Measurements from ENCODE around the gene MAF. TPM values are rescaled to one million over a fixed set of nuclear protein-coding genes. Genes with fewer than 3 reads are reported as not detected.

MAF gene
- total RNA-seq, 1 experiment from 2014 or later = not detected

GRCh38 chr16:79560318-79560717 lies 40.2 kb downstream of the MAF start:
- H4K20me1 ChIP-seq (ENCODE audit: insufficient read depth) = no peaks in the 10 kb centered on the region
- H3K9me3 ChIP-seq (ENCODE audit: insufficient read depth, low read depth) = no peaks in the 10 kb centered on the region
- H3K79me2 ChIP-seq (ENCODE audit: low read depth) = no peaks in the 10 kb centered on the region
- no peak overlapping the region for H3K4me3 ChIP-seq
- POLR2A ChIA-PET (ENCODE audit: unreplicated experiment) = no interaction called here
- TF ChIP-seq, protein P1, sequence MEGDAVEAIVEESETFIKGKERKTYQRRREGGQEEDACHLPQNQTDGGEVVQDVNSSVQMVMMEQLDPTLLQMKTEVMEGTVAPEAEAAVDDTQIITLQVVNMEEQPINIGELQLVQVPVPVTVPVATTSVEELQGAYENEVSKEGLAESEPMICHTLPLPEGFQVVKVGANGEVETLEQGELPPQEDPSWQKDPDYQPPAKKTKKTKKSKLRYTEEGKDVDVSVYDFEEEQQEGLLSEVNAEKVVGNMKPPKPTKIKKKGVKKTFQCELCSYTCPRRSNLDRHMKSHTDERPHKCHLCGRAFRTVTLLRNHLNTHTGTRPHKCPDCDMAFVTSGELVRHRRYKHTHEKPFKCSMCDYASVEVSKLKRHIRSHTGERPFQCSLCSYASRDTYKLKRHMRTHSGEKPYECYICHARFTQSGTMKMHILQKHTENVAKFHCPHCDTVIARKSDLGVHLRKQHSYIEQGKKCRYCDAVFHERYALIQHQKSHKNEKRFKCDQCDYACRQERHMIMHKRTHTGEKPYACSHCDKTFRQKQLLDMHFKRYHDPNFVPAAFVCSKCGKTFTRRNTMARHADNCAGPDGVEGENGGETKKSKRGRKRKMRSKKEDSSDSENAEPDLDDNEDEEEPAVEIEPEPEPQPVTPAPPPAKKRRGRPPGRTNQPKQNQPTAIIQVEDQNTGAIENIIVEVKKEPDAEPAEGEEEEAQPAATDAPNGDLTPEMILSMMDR (conservative IDR thresholded peaks at IDR 0.05) = no peak
- TF ChIP-seq EZH2 (IDR thresholded peaks at IDR 0.05; ENCODE audit: low read depth) = no peak
- no TSS peak for BruUV-seq (replicated peaks)
- H3K4me2 ChIP-seq = no peak overlapping the region
- peaks cover 28% of the 10 kb centered on the region for H3K27me3 ChIP-seq (ENCODE audit: insufficient read depth, low read depth)
- DNase-seq = no peak
- CTCF ChIA-PET = no interaction called here
- H3F3A ChIP-seq (ENCODE audit: insufficient read depth, low read depth) = no peaks in the 10 kb centered on the region
- H3K27ac ChIP-seq = no peak overlapping the region
- no peak overlapping the region for H2AFZ ChIP-seq
- no peaks in the 10 kb centered on the region for H3K9me2 ChIP-seq (ENCODE audit: insufficient read depth)
- H3K4me1 ChIP-seq (replicated peaks; ENCODE audit: insufficient read depth) = no peaks in the 10 kb centered on the region
- no peaks in the 10 kb centered on the region for H3K36me3 ChIP-seq (ENCODE audit: low read depth)
- intact Hi-C loops (cut with micrococcal nuclease; ENCODE audit: unreplicated experiment) = no loop called here

- Histone ChIP-seq H4K20me1 (ENCODE audit: insufficient read depth) (no peaks in the 10 kb centered on the region), H3K36me3 (ENCODE audit: low read depth) (no peaks in the 10 kb centered on the region), H3K9me3 (ENCODE audit: insufficient read depth, low read depth) (no peaks in the 10 kb centered on the region), H3K4me2 (no peak overlapping the region), H3K27ac (no peak overlapping the region), H3K27me3 (ENCODE audit: insufficient read depth, low read depth) (peaks cover 28% of the 10 kb centered on the region), H2AFZ (no peak overlapping the region), H3K79me2 (ENCODE audit: low read depth) (no peaks in the 10 kb centered on the region), H3K9me2 (ENCODE audit: insufficient read depth) (no peaks in the 10 kb centered on the region), H3F3A (ENCODE audit: insufficient read depth, low read depth) (no peaks in the 10 kb centered on the region), H3K4me1 (replicated peaks; ENCODE audit: insufficient read depth) (no peaks in the 10 kb centered on the region), H3K4me3 (no peak overlapping the region)
- no TSS peak for BruUV-seq (replicated peaks)
- no peak for DNase-seq
- intact Hi-C loops (cut with micrococcal nuclease; ENCODE audit: unreplicated experiment) = no loop called here
- ChIA-PET CTCF (no interaction called here), POLR2A (ENCODE audit: unreplicated experiment) (no interaction called here)
- TF ChIP-seq, protein P1 (conservative IDR thresholded peaks at IDR 0.05) = no peak
- no peak for TF ChIP-seq EZH2 (IDR thresholded peaks at IDR 0.05; ENCODE audit: low read depth)
These were observed 41.0 kb downstream of the MAF start for GRCh38 chr16:79559532-79559931.

- CTCF ChIA-PET = no interaction called here
- intact Hi-C loops (cut with micrococcal nuclease; ENCODE audit: unreplicated experiment) = no loop called here
- H3K36me3 ChIP-seq (ENCODE audit: low read depth) = no peaks in the 10 kb centered on the region
- POLR2A ChIA-PET (ENCODE audit: unreplicated experiment) = no interaction called here
- no peak overlapping the region for H3K27ac ChIP-seq
- TF ChIP-seq EZH2 (IDR thresholded peaks at IDR 0.05; ENCODE audit: low read depth) = no peak
- TF ChIP-seq, protein P1 (conservative IDR thresholded peaks at IDR 0.05) = no peak
- H3K4me3 ChIP-seq = no peak overlapping the region
- H2AFZ ChIP-seq = no peak overlapping the region
- no peaks in the 10 kb centered on the region for H3K79me2 ChIP-seq (ENCODE audit: low read depth)
- no peaks in the 10 kb centered on the region for H3K9me2 ChIP-seq (ENCODE audit: insufficient read depth)
- H4K20me1 ChIP-seq (ENCODE audit: insufficient read depth) = no peaks in the 10 kb centered on the region
- no peaks in the 10 kb centered on the region for H3K9me3 ChIP-seq (ENCODE audit: insufficient read depth, low read depth)
- H3F3A ChIP-seq (ENCODE audit: insufficient read depth, low read depth) = no peaks in the 10 kb centered on the region
- DNase-seq = no peak
- H3K27me3 ChIP-seq (ENCODE audit: insufficient read depth, low read depth) = peaks cover 30% of the 10 kb centered on the region; the same call in 1 of the 2 replicates
- H3K4me2 ChIP-seq = no peak overlapping the region
- H3K4me1 ChIP-seq (replicated peaks; ENCODE audit: insufficient read depth) = no peaks in the 10 kb centered on the region
- no TSS peak for BruUV-seq (replicated peaks)
These were observed 43.1 kb downstream of the MAF start for GRCh38 chr16:79557421-79557820.
